ENCODE results near the gene IL13RA1.

DNA sequence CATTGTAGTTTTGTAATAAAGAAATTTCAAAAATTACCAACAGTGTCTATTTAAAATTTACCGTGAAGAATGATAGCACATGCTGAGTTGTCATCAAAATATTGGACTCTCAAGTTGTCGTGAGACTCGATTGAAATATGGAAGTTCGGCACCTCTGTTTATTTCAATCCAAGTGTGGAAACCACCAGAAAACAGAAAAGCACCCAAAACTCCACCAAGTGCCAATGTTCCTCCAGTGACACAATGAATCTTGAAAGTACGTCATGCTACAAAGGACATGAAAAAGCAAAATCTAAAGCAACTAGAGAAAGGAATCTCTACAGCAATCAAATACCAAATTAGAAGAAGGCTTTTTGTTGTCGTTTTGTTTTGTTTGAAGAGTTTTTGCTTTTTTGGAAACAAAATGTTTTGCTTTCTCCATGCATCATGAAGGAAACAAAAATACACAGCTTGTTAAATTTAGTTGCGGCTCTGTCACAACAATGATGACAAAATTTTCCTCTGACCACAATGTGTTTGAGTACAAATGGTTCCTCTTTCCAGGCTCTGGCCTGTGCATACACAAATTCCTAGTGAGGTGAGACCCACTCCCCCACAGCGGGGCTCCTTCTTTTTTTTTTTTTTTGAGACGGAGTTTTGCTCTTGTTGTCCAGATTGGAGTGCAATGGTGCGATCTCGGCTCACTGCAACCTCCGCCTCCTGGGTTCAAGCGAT, 9.6 kb upstream of the IL13RA1 start:
- TF ChIP-seq EZH2 (optimal IDR thresholded peaks at IDR 0.05; ENCODE audit: low read depth, low read length), result no peak
- no peak for TF ChIP-seq EZH2phosphoT487 (IDR thresholded peaks at IDR 0.05; ENCODE audit: low read length)
